Activated naive CD8-positive, alpha-beta T cell (primary cell): ENCODE data around the gene TRAK2.
A peak's percentile ranks its signal among the peaks of the same experiment; 100 is the strongest.
"Not testable (repeated sequence)": the region's sequence is repeated elsewhere in the genome, so short reads cannot be mapped to it uniquely, and the experiment has no call there.

ENCODE experiments used
- H3K27ac Mint-ChIP-seq: one replicate; pipeline ENCODE4 v1.8.0; 2021; ENCODE audit warnings: mixed read lengths
- H3K27me3 Mint-ChIP-seq: one replicate; pipeline ENCODE4 v1.8.0; 2021; ENCODE audit warnings: mixed read lengths
- H3K36me3 Mint-ChIP-seq: one replicate; pipeline ENCODE4 v1.8.0; 2021; ENCODE audit warnings: mixed read lengths
- H3K4me1 Mint-ChIP-seq: one replicate; pipeline ENCODE4 v1.8.0; 2021; ENCODE audit warnings: low read depth, mixed read lengths
- H3K4me3 Mint-ChIP-seq: one replicate; pipeline ENCODE4 v1.8.0; 2021; ENCODE audit warnings: mild to moderate bottlenecking, mixed read lengths
- H3K9me3 Mint-ChIP-seq: one replicate; pipeline ENCODE4 v1.8.0; 2021; ENCODE audit warnings: low read depth, mixed read lengths

Gene TRAK2, protein sequence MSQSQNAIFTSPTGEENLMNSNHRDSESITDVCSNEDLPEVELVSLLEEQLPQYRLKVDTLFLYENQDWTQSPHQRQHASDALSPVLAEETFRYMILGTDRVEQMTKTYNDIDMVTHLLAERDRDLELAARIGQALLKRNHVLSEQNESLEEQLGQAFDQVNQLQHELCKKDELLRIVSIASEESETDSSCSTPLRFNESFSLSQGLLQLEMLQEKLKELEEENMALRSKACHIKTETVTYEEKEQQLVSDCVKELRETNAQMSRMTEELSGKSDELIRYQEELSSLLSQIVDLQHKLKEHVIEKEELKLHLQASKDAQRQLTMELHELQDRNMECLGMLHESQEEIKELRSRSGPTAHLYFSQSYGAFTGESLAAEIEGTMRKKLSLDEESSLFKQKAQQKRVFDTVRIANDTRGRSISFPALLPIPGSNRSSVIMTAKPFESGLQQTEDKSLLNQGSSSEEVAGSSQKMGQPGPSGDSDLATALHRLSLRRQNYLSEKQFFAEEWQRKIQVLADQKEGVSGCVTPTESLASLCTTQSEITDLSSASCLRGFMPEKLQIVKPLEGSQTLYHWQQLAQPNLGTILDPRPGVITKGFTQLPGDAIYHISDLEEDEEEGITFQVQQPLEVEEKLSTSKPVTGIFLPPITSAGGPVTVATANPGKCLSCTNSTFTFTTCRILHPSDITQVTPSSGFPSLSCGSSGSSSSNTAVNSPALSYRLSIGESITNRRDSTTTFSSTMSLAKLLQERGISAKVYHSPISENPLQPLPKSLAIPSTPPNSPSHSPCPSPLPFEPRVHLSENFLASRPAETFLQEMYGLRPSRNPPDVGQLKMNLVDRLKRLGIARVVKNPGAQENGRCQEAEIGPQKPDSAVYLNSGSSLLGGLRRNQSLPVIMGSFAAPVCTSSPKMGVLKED

GRCh38 chr2:201451292-201452057 is at the start of gene TRAK2, which contains the start of gene STRADB:
Gene TRAK2, minus strand, starts transcription at chr2:201451458. Its CDS starts 30,951 bp downstream, at chr2:201420507.
Gene STRADB, plus strand, starts transcription at chr2:201451740. Its CDS starts 3,101 bp downstream, at chr2:201454841.
- Mint-ChIP-seq H3K4me1 (peaks cover 52% of the 10 kb centered on the region), H3K9me3 (no peaks in the 10 kb centered on the region), H3K4me3 (peak within 1 kb of the TSS; percentile 94), H3K27ac (peak within 1 kb of the TSS; percentile 93), H3K36me3 (peaks cover 4% of the 10 kb centered on the region), H3K27me3 (no peaks in the 10 kb centered on the region)

- no peak overlapping the region for H3K4me3 Mint-ChIP-seq
- no peak overlapping the region for H3K27ac Mint-ChIP-seq
- H3K27me3 Mint-ChIP-seq = no peaks in the 10 kb centered on the region
- H3K36me3 Mint-ChIP-seq = peaks cover 22% of the 10 kb centered on the region
- no peaks in the 10 kb centered on the region for H3K4me1 Mint-ChIP-seq
- H3K9me3 Mint-ChIP-seq = peaks cover 26% of the 10 kb centered on the region
These were observed 49.3 kb upstream of the TRAK2 start for GRCh38 chr2:201500534-201500933.

- Mint-ChIP-seq H3K27ac (no peak overlapping the region), H3K27me3 (no peaks in the 10 kb centered on the region), H3K4me1 (no peaks in the 10 kb centered on the region), H3K9me3 (peaks cover 10% of the 10 kb centered on the region), H3K36me3 (peaks cover 12% of the 10 kb centered on the region), H3K4me3 (no peak overlapping the region)
These were observed 45.5 kb upstream of the TRAK2 start for GRCh38 chr2:201496785-201497184.

DNA sequence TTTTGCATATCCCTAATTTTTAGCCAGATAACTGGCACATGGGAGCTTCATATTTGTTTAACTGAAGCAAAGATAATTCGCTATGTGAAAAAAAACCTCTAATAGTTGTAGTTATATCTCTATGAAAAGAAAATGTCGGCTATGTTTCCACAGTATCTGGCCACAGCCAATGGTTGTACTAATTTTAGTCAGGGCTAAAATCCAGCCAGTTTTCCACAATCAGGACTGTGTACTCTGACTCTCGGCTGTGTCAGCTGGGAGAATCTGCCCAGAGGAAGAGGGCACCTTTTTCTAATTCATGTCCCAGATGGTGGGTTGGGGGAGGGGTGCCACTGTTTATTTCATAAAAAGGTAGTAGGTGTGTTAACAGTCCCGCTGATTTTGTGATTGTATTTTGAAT is 39.0 kb upstream of the TRAK2 start:
- H3K27ac Mint-ChIP-seq = no peak overlapping the region
- H3K9me3 Mint-ChIP-seq = no peaks in the 10 kb centered on the region
- no peaks in the 10 kb centered on the region for H3K4me1 Mint-ChIP-seq
- no peaks in the 10 kb centered on the region for H3K27me3 Mint-ChIP-seq
- no peaks in the 10 kb centered on the region for H3K36me3 Mint-ChIP-seq
- no peak overlapping the region for H3K4me3 Mint-ChIP-seq

- no peaks in the 10 kb centered on the region for H3K27me3 Mint-ChIP-seq
- no peaks in the 10 kb centered on the region for H3K9me3 Mint-ChIP-seq
- H3K36me3 Mint-ChIP-seq = peaks cover 14% of the 10 kb centered on the region
- no peak overlapping the region for H3K27ac Mint-ChIP-seq
- no peaks in the 10 kb centered on the region for H3K4me1 Mint-ChIP-seq
- H3K4me3 Mint-ChIP-seq = no peak overlapping the region
These were observed 33.5 kb upstream of the TRAK2 start for GRCh38 chr2:201484805-201485204.

GRCh38 chr2:201483758-201484157 is 32.5 kb upstream of the TRAK2 start:
- not testable (repeated sequence) for H3K27me3 Mint-ChIP-seq, H3K27ac Mint-ChIP-seq, H3K4me3 Mint-ChIP-seq, H3K9me3 Mint-ChIP-seq, H3K4me1 Mint-ChIP-seq
- peaks cover 14% of the 10 kb centered on the region for H3K36me3 Mint-ChIP-seq

DNA sequence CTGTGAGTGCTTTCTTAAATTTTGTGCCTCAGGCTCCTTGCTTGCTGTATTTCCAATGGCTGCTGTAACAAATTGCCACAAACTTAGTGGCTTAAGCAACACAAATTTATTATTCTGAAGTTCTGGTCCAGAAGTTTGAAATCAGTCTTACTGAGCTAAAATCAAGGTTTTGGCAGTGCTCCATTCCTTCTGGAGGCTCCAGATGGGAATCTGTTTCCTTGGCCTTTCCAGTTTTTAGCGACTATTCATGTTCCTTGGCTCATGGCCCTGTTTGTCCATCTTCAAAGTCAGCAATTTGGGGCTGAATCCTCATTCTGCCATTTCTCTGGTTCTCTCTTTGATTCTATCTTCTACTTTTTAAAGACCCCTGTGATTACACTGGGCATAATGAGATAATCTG is 32.1 kb upstream of the TRAK2 start:
- H3K4me3 Mint-ChIP-seq = no peak overlapping the region
- peaks cover 14% of the 10 kb centered on the region for H3K36me3 Mint-ChIP-seq
- no peaks in the 10 kb centered on the region for H3K9me3 Mint-ChIP-seq
- H3K4me1 Mint-ChIP-seq = no peaks in the 10 kb centered on the region
- H3K27me3 Mint-ChIP-seq = no peaks in the 10 kb centered on the region
- no peak overlapping the region for H3K27ac Mint-ChIP-seq

DNA sequence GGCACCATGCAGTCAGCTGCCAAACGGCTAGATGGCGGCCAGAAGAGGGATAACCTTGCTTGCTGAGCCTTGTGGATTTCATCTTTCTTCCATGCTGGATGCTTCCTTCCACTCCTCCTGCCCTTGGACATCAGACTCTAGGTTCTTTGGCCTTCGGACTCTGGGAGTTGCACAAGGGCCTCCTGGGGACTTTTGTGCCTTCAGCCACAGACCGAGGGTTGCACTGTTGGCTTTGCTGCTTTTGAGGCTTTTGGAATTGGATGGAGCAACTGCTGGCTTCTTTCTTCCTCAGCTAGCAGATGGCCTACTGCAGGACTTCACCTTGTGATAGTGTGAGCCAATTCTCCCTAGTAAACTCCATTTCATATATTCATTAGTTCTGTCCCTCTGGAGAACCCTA is 31.3 kb upstream of the TRAK2 start:
- Mint-ChIP-seq H3K9me3 (no peaks in the 10 kb centered on the region), H3K27ac (no peak overlapping the region), H3K36me3 (peaks cover 14% of the 10 kb centered on the region), H3K4me3 (no peak overlapping the region), H3K27me3 (no peaks in the 10 kb centered on the region), H3K4me1 (no peaks in the 10 kb centered on the region)

- Mint-ChIP-seq H3K9me3 (no peaks in the 10 kb centered on the region), H3K36me3 (peaks cover 25% of the 10 kb centered on the region), H3K27ac (no peak overlapping the region), H3K27me3 (no peaks in the 10 kb centered on the region), H3K4me1 (peaks cover 2% of the 10 kb centered on the region), H3K4me3 (no peak overlapping the region)
These were observed 21.2 kb upstream of the TRAK2 start for GRCh38 chr2:201472411-201472810.

- H3K4me3 Mint-ChIP-seq = no peak overlapping the region
- H3K4me1 Mint-ChIP-seq = peaks cover 2% of the 10 kb centered on the region
- peaks cover 29% of the 10 kb centered on the region for H3K36me3 Mint-ChIP-seq
- H3K9me3 Mint-ChIP-seq = no peaks in the 10 kb centered on the region
- H3K27ac Mint-ChIP-seq = no peak overlapping the region
- no peaks in the 10 kb centered on the region for H3K27me3 Mint-ChIP-seq
These were observed 20.6 kb upstream of the TRAK2 start for GRCh38 chr2:201471732-201472393.

- Mint-ChIP-seq H3K27ac (no peak overlapping the region), H3K4me3 (no peak overlapping the region), H3K27me3 (no peaks in the 10 kb centered on the region), H3K36me3 (peaks cover 29% of the 10 kb centered on the region), H3K9me3 (no peaks in the 10 kb centered on the region), H3K4me1 (peaks cover 2% of the 10 kb centered on the region)
These were observed 19.8 kb upstream of the TRAK2 start for GRCh38 chr2:201470821-201471731.

- Mint-ChIP-seq H3K27me3 (no peaks in the 10 kb centered on the region), H3K36me3 (peaks cover 31% of the 10 kb centered on the region), H3K4me1 (peaks cover 2% of the 10 kb centered on the region), H3K9me3 (no peaks in the 10 kb centered on the region), H3K27ac (no peak overlapping the region), H3K4me3 (no peak overlapping the region)
These were observed 16.4 kb upstream of the TRAK2 start for GRCh38 chr2:201467666-201468065.

DNA sequence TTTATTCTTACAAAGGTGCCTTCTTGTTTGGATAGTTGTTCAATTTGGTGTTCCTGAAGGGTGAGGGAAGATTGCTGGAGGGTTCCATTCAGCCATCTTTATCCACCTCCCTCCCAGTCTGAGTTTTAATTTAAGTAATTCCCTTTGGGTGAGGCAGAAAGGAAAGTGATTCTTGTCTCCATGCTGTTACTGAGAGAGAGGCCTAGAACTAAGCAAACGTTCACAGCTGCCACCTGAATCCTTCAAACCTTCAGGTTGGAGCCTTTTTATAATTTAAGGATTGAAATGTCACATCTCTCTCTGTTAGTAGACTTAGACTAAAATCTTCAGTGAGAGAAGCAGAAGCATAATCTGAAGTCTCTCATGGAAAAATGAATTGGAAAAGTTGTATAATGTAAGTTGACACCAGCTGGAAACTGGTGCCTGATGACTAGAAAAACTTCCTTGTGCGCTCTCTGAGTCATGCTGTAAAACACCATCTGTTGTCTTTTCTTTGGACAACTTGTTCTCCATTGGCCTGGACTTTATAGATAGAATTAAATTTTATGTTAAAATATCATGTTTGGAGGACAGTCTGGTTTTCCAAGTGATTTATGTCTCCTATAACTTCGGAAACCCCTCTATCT is 14.9 kb upstream of the TRAK2 start:
- no peak overlapping the region for H3K27ac Mint-ChIP-seq

More for the DNA sequence above, 14.9 kb upstream of the TRAK2 start:
- no peaks in the 10 kb centered on the region for H3K27me3 Mint-ChIP-seq
- no peak overlapping the region for H3K4me3 Mint-ChIP-seq
- H3K9me3 Mint-ChIP-seq = no peaks in the 10 kb centered on the region
- peaks cover 38% of the 10 kb centered on the region for H3K36me3 Mint-ChIP-seq
- H3K4me1 Mint-ChIP-seq = peaks cover 6% of the 10 kb centered on the region
